ENCODE results near the gene TCEAL6.
"Not testable (repeated sequence)": the region's sequence is repeated elsewhere in the genome, so short reads cannot be mapped to it uniquely, and the experiment has no call there.

Gene TCEAL6

DNA sequence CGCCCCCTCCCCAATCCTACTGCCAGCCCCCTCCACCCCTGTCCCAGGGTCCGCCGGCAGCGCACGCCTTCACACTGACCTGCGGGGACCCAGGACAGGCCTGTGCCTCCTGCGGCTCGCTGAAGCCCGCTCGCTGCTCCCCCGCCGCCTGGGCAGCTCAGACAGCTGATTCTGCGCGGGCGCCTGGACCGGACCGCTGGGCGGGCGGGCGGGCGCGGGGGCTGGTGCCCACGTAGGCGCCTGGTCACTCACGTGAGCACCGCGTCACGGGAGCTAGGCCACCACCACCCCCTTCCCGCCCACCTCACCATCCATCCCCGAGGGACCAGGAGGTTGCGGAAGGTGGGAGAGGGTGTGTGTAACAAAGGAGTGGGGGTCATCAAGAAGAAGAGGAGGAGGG, at the start of gene TCEAL6:
Gene TCEAL6 (minus strand): TSS at position 208 of the 400 bp plus-strand sequence.
- DNase-seq (ENCODE audit: low read depth): not testable (repeated sequence)

DNA sequence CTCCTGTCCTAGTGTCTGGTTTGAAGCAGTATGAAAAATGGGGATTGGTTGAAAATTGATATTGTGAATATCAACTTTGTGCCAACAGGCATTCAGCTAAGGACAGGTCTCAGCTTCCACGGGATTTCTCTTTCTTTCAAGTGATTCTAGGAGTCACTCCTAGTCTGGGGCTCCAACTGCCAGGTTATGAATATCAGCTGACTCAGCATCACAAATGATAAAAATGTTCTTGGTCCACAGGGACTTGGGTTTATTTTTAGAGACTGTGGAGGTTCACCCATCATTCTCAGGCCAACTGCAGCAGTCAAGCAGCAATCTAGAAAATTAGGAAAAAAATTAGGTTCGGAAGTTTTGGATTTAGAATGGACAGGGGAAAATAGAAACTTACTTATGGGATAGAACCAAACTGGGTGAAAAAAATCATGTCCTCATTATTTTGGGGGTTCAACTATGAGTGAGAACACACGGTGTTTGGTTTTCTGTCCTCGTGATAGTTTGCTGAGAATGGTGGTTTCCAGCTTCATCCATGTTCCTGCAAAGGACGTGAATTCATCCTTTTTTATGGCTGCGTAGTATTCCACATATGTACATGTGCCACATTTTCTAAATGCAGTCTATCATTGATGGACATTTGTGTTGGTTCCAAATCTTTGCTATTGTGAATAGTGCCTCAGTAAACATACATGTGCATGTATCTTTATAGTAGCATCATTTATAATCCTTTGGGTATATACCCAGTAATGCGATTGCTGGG, 43.9 kb upstream of the TCEAL6 start:
- no peak for DNase-seq (ENCODE audit: low read depth)

DNA sequence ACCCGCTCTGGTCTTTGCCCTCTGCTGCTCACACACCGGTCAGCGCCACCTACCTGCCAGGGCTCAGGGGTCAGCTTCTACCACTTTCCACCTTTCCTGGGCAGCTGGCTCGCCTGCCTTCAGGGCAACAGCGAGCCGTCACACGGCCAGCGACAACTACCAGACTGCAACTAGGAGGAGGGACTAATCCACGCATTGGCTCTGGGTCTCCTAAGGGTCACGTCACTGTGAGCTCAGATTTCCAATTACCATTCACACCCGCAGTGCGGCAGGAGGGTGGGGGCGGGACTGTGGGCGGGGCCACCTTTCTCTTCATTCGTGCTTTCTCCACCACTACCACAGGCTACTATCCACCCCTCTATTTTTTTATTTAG, 13.5 kb upstream of the TCEAL6 start, which contains the start of gene BEX5:
Gene BEX5 (minus strand): TSS at position 172 of the 374 bp plus-strand sequence. CDS start 1,712 bp downstream, outside the sequence.
- DNase-seq (ENCODE audit: low read depth): peak; percentile 51

DNA sequence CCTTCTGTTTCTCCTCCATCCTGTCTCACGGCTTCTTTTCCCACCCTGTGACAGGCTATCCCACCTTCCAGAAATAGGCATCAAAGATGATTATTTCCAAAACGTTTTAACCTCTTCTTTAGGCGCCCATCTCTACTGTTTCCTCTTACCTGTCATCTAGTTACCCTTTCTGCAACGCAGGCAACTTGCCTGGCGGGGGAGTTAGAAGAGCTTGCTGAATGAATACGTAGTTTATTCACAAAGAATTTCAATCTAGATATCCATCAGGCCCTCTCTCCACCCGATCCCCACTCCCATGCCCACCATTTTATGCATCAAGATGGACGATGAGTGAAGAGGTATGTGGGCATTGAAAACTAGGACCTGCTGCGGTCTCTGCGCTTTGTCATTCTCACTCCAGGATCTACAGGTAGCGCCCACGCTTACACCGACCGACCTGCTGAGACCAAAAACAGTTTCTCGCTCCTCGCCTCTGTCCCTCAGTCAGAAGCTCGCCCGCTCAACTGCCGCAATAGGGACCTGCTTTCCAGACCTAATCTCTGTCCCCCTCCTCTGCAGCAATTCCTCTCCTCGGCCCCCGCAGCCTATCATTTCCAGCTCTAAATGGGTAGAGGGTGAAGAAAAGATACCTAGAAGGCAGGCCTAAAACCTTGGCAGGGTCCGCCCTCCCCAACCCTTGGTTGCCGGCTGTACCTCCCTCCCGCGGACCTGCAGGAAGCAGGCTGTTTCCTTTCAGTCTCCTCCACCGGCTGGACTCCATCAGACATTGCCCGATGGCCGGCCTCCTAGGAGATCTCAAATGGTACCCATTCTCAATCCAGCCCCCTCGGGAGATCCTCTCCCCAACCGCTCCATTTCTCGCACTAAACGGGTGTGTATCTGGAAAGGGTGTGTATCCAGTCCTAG, 12.9 kb upstream of the TCEAL6 start:
- peak; percentile 3 for DNase-seq (ENCODE audit: low read depth)

DNA sequence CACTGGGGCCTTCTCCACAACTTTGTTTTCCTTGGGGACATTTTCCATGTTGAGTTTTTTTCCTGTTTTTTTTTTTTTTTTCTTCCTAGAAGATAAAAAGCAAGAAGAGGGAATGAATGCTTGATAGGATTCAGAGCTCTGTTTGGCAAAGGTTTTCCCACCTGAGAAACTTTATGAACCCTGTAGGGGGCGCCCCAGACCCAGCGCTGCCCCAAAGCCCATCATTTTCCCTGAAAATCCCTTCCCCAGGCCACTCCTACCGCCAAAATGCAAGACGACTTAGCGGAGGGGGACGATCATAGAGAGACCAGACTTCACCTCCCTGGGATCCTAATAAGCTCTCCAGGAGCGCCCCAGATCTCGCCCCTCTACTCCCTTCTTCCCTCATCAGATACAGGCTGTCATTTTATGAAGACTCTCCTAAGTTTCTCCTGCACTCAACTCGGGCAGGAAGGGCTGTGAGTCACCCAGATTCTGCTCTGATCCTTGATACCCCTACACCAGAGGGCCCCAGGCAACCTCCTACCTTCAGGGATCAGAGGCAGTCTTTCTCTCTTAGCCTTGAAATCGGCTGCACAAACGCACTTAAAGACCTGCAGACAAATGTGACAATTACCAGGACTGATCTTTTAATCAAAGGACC, 12.1 kb upstream of the TCEAL6 start:
- no peak for DNase-seq (ENCODE audit: low read depth)

DNA sequence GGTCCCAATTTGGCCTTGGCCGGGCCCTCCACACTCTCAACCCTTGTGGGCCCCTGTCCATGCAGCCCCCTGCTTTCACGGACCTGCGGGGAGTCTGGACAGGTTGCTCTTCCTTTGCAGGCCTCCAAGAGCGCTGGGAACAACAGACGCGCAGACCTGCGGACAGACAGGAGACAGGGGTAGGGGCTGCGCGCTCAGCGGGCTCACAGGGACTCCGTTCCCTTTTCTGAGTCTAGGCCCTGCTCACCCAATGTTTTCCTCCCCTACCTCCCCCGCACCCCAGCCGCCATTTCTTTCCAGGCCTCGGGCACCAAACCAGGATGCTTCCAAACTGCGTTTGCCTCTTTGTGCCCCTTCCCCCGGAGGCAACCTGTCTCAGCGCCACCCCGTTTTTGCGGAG, 650 bp downstream of the TCEAL6 start:
- not testable (repeated sequence) for DNase-seq (ENCODE audit: low read depth)

DNA sequence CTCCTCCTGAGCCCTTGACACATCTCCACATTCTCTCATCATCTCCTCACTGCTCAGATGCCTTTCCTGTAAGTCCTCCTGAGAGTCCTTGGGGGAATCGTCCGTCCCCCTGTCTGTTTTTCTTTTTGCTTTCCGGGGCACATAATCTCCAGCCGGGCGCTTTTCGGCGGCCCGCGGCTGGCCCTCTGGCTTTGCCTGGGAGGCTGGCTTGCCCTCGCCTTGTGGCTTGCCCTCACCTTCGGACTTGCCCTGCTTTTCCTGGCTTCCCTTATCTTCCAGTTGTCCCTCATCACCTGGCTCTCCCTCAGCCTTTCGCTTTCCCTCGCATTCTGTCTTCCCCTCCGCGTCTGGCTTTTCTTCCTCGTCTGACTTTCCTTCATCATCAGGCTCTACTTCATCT, 1.4 kb downstream of the TCEAL6 start:
- DNase-seq (ENCODE audit: low read depth): not testable (repeated sequence)

DNA sequence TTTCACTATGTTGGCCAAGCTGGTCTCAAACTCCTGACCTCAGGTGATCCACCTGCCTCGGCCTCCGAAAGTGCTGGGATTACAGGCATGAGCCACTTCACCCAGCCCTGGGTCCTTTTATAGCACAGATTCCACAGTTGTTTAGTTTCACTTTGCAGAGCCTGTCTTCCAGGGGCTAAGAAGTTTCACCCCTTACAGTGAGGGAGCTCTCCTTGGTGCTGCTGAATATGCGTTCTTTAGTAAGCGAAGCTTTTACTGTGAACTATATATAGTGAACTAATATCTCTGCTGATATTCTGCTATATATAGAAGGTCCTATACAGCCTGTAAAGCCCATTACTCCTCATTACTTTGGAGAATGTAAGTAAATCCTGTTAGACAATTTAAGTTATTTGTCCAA, 4.2 kb downstream of the TCEAL6 start:
- no peak for DNase-seq (ENCODE audit: low read depth)

DNA sequence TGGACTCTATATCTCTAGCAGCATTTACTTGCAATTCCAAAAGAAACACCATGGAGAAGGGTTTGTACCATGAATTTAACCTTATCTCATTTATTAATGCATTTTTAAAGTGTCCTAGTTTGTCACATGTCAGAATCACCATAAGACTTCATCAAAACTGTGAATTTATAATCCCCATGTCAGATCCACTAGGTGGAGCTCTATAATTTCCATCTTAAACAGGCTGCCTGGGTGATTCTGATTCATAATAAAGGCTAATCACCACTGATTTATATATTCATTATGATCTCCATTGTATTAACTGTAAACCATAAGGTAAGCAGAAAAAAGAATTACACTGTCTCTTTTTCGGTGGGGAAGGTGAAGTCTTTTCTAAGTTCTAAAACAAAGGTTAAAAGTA, 12.8 kb downstream of the TCEAL6 start:
- no peak for DNase-seq (ENCODE audit: low read depth)

DNA sequence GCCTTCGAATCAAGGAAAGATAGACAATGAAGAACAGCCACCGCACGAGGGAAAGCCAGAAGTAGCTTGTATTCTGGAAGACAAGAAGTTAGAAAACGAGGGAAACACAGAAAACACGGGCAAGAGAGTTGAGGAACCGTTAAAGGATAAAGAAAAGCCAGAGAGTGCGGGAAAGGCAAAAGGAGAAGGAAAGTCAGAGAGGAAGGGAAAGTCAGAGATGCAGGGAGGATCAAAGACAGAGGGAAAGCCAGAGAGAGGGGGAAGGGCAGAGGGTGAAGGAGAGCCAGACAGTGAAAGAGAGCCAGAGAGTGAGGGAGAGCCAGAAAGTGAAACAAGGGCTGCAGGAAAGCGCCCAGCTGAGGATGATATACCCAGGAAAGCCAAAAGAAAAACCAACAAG, 15.4 kb downstream of the TCEAL6 start:
- no peak for DNase-seq (ENCODE audit: low read depth)

DNA sequence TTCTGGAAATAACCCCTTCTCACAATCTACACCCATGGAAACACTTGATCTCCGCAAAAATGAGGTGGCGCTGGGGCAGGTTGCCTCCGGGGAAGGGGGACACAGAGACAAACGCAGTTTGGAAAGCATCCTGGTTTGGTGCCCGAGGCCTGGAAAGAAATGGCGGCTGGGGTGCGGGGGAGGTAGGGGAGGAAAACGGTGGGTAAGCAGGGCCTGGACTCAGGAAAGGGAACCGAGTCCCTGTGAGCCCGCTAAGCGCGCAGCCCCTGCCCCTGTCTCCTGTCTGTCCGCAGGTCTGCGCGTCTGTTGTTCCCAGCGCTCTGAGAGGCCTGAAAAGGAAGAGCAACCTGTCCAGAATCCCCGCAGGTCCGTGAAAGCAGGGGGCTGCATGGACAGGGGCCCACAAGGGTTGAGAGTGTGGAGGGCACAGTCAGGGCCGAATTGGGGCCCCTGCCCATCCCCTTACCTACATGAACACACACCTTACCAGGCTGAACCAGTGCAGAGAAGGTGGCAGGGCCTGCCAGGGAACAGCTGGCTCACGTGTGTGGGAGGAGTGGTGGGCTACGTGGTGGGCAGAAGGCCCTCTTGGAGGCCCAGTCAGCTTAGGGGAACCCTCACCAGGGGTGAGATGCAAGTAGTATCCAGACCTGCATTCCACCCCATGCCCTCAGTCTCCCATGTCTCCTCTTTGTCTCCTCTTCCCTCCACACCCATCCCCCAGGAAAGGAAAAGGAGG, 16.0 kb downstream of the TCEAL6 start:
- DNase-seq (ENCODE audit: low read depth): not testable (repeated sequence)

DNA sequence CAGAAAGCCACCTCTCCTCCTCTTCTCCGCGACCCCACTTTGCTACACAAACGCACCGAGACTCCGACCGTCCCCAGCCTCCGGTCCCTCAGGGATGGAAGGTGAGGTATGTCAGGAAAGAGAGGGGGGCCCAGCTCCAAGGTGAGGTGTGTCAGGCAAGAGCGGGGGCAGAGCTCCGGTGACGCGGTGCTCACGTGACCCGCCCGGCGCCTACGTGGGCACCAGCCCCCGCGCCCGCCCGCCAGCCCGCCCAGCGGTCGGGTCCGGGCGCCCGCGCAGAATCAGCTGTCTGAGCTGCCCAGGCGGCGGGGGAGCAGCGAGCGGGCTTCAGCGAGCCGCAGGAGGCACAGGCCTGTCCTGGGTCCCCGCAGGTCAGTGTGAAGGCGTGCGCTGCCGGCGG, 16.8 kb downstream of the TCEAL6 start, which contains the start of gene TCEAL2:
Gene TCEAL2 (plus strand): TSS at position 244 of the 400 bp plus-strand sequence. CDS start 1,152 bp downstream, outside the sequence.
- not testable (repeated sequence) for DNase-seq (ENCODE audit: low read depth)

DNA sequence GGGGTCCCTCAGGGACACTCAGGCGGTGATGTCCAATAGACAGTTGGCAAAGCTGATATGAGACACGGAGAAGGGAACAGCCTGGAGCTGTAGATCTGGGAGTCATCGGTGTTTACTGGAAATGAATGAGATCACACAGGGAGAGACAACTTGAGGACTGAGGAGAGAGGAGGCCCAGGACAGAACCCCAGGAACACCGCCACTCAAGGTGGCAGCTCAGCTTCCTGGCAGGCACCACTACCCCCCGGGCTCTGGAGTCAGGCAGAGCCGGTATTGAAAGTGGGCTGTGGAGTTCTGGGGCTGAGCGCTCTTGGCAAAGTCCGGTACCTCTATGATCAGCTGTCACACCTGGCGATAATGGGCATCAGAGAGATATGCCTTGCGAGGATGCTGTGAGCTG, 17.3 kb downstream of the TCEAL6 start:
- DNase-seq (ENCODE audit: low read depth): not testable (repeated sequence)

DNA sequence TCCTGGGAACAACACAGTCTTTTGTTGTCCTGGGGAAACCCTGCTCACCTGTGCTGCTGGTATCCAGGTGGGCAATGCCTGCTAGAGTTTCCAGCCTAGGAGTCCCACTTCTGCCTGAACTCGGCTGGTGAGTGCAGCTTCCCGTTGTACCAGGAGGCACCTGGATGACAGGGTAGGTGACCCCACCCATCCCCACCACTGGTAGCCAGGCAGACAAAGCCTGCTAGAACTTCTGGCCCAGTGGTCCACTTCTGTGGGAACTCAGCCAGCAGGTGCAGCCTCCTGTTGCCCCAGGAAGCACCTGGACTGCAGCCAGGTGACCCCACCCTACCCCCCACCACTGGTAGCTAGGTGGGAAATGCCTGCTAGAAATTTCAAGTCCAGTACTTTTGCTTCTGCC, 26.5 kb downstream of the TCEAL6 start:
- DNase-seq (ENCODE audit: low read depth): no peak

DNA sequence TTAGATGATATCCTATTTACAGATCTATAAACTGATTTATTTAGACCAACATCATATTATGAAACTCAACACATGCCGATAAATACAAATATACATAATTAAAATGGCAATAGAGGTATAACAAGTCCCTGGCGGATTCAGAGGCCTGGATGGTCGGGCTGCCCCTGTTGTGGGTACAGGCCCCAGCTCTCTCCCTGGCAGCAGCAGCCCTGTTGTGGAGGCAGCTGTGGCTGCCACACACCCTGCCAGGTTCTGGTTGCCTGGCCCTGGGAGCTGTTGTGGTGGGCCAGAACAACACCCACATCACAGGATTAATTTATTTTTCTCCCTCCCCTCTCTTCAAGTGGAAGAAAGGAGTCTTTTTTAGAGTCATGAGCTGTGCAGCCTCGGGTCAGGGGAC, 28.9 kb downstream of the TCEAL6 start:
- no peak for DNase-seq (ENCODE audit: low read depth)

Measured in T-helper 22 cell (primary cell).